ENCODE results near the gene FANK1. TPM values are rescaled to one million over a fixed set of nuclear protein-coding genes. Genes with fewer than 3 reads are reported as not detected.
"Not testable (repeated sequence)": the region's sequence is repeated elsewhere in the genome, so short reads cannot be mapped to it uniquely, and the experiment has no call there.

FANK1 gene
- polyA plus RNA-seq, 1 donor from 2014 or later = not detected

DNA sequence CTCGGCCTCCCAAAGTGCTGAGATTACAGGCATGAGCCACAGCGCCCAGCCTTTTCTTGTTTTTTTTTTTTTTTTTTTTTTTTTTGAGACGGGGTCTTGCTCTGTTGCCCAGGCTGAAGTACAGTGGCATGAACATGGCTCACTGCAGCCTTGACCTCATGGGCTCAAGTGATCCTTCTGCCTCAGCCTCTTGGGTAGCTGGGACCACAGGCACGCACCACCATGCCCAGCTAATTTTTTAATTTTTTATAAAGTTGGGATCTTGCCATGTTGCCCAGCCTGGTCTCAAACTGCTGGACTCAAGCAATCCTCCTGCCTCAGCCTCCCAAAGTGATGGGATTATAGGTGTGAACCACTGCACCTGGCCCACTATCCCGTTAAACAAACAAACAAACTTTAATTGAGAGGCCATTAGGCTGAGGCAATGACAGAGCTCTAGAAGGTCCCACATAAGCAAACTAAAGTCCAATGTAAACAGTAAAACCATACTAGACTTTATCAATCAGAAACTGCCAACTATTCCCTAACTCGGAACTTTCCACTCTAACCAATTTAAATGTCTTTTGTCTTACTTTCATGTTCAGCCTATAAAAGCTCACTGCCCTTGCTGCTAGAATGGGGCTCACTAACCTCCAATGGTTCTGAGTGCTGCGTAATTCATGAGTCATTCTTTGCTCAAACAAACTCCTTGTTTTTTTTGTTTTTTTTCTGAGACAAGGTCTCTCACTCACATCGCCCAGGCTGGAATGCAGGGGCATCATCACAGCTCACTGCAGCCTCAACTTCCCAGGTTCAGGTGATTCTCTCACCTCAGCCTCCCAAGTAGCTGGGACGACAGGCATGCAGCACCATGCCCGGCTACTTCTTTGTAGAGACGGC is 17.2 kb upstream of the FANK1 start:
- Mint-ChIP-seq H3K4me3 (no peak overlapping the region), H3K27me3 (no peaks in the 10 kb centered on the region), H3K36me3 (peaks cover 28% of the 10 kb centered on the region), H3K4me1 (no peaks in the 10 kb centered on the region), H3K9me3 (peaks cover 0 to 18% (median 0%) of the 10 kb centered on the region in 3 donors), H3K27ac (peak overlapping the region in 1 of 3 donors; percentile 46)

DNA sequence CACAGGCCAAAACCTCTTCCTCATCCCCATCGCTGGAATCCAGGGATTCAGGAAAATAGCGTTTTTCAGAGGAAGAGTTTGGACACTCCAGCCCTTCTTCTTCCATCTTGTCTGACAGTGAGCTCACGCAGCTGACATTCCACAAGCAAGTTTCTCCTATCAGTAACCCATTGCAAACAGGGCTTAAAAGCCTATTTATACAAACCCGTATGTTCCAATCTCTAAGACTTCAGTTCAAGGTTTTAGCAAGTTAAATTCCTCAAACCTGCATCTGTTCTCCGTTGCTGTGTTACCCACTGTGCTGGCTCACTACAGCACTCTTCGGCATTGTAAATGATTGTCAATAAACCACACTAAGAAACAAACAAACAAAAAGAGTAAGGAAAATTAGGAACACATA is 15.6 kb upstream of the FANK1 start:
- H3K4me3 Mint-ChIP-seq = no peak overlapping the region
- no peaks in the 10 kb centered on the region for H3K27me3 Mint-ChIP-seq
- H3K36me3 Mint-ChIP-seq = peaks cover 17% of the 10 kb centered on the region
- peaks cover 0 to 14% (median 0%) of the 10 kb centered on the region in 3 donors for H3K9me3 Mint-ChIP-seq
- no peaks in the 10 kb centered on the region for H3K4me1 Mint-ChIP-seq
- no peak overlapping the region for H3K27ac Mint-ChIP-seq

- no peak within 1 kb of the TSS for H3K4me3 Mint-ChIP-seq
- no peaks in the 10 kb centered on the region for H3K4me1 Mint-ChIP-seq
- peaks cover 0 to 9% (median 0%) of the 10 kb centered on the region in 3 donors for H3K9me3 Mint-ChIP-seq
- H3K36me3 Mint-ChIP-seq = peaks cover 12% of the 10 kb centered on the region
- H3K27me3 Mint-ChIP-seq = no peaks in the 10 kb centered on the region
- no peak within 1 kb of the TSS for H3K27ac Mint-ChIP-seq
Observed at GRCh38 chr10:125881192-125881591, 15.2 kb upstream of the FANK1 start, which contains the start of gene DHX32. DHX32 (minus strand) TSS chr10:125881292; CDS start chr10:125880824, 468 bp downstream.

GRCh38 chr10:125882596-125882995 is 13.8 kb upstream of the FANK1 start:
- Mint-ChIP-seq H3K4me1 (no peaks in the 10 kb centered on the region), H3K27me3 (no peaks in the 10 kb centered on the region), H3K9me3 (no peaks in the 10 kb centered on the region), H3K4me3 (no peak overlapping the region), H3K27ac (no peak overlapping the region), H3K36me3 (peaks cover 9% of the 10 kb centered on the region)

DNA sequence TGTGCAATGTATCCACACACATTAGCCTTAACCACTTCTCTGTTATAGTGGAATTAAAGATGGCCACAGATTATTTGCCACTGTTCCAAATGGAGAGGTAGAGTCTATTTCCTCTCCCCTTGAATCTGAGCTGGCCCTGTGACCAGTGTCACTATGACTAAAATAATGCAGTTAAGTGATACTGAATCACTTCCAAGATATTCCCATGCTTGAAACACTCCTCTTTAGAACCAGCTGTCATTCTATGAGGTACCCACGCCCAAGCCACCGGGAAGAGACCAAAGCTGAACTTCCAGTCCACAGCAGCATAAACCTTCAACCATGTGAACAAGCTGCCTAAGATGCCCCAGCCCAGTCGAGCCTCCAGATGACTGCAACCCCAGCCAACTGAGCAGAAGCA is 13.2 kb upstream of the FANK1 start:
- H3K27ac Mint-ChIP-seq = no peak overlapping the region

GRCh38 chr10:125886914-125887512 is 9.4 kb upstream of the FANK1 start:
- Mint-ChIP-seq H3K36me3 (peaks cover 3% of the 10 kb centered on the region), H3K27me3 (no peaks in the 10 kb centered on the region), H3K27ac (no peak overlapping the region), H3K4me1 (no peaks in the 10 kb centered on the region), H3K4me3 (no peak overlapping the region), H3K9me3 (no peaks in the 10 kb centered on the region)

More for the DNA sequence above, 13.2 kb upstream of the FANK1 start:
- H3K36me3 Mint-ChIP-seq = peaks cover 9% of the 10 kb centered on the region
- H3K27me3 Mint-ChIP-seq = no peaks in the 10 kb centered on the region
- no peaks in the 10 kb centered on the region for H3K4me1 Mint-ChIP-seq
- H3K4me3 Mint-ChIP-seq = no peak overlapping the region
- no peaks in the 10 kb centered on the region for H3K9me3 Mint-ChIP-seq

DNA sequence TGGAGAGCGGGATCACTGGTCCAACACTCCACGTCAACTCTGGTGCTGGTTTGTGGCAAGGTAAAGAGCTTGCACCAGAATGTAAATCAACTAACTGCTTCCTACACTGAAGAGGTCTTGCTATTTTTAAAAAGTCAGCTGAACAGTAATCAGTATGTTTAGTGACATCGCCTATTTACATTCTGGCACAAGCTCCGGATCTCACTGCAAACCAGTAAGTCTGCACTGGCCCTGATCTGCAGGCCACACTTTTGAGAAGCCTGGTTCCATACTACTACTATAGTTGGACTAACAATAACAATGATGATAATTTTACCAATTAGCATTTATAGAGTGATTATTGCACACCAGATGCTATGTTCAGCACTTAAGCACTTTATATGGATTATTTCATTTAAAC is 6.9 kb upstream of the FANK1 start:
- not testable (repeated sequence) for H3K36me3 Mint-ChIP-seq, H3K4me3 Mint-ChIP-seq, H3K9me3 Mint-ChIP-seq, H3K27me3 Mint-ChIP-seq, H3K27ac Mint-ChIP-seq, H3K4me1 Mint-ChIP-seq

GRCh38 chr10:125892402-125892801 is 4.0 kb upstream of the FANK1 start:
- H3K36me3 Mint-ChIP-seq, H3K27me3 Mint-ChIP-seq, H3K9me3 Mint-ChIP-seq, H3K27ac Mint-ChIP-seq, H3K4me3 Mint-ChIP-seq: not testable (repeated sequence)
- H3K4me1 Mint-ChIP-seq = peaks cover 12 to 17% (median 13%) of the 10 kb centered on the region in 3 donors

GRCh38 chr10:125894176-125894575 is 2.2 kb upstream of the FANK1 start:
- H3K27ac Mint-ChIP-seq = peak overlapping the region in 1 of 3 donors; percentile 36
- H3K36me3 Mint-ChIP-seq, H3K27me3 Mint-ChIP-seq, H3K9me3 Mint-ChIP-seq: not testable (repeated sequence)
- H3K4me3 Mint-ChIP-seq = peak overlapping the region; percentile 8 to 93 (median 30)
- H3K4me1 Mint-ChIP-seq = peaks cover 12 to 18% (median 13%) of the 10 kb centered on the region in 3 donors

- Mint-ChIP-seq H3K4me1 (peaks cover 12 to 18% (median 13%) of the 10 kb centered on the region in 3 donors), H3K27ac (peak overlapping the region; percentile 74 to 95 (median 80)), H3K4me3 (peak overlapping the region; percentile 89 to 96 (median 91))
- H3K36me3 Mint-ChIP-seq, H3K9me3 Mint-ChIP-seq, H3K27me3 Mint-ChIP-seq: not testable (repeated sequence)
Observed at GRCh38 chr10:125895130-125896087, 955 bp upstream of the FANK1 start.

GRCh38 chr10:125897317-125897716 is 953 bp downstream of the FANK1 start:
- H3K27ac Mint-ChIP-seq = peak overlapping the region in 2 of 3 donors; percentile 68 to 97
- not testable (repeated sequence) for H3K27me3 Mint-ChIP-seq, H3K9me3 Mint-ChIP-seq, H3K36me3 Mint-ChIP-seq
- peaks cover 12 to 18% (median 13%) of the 10 kb centered on the region in 3 donors for H3K4me1 Mint-ChIP-seq
- H3K4me3 Mint-ChIP-seq = peak overlapping the region; percentile 83 to 97 (median 91)

DNA sequence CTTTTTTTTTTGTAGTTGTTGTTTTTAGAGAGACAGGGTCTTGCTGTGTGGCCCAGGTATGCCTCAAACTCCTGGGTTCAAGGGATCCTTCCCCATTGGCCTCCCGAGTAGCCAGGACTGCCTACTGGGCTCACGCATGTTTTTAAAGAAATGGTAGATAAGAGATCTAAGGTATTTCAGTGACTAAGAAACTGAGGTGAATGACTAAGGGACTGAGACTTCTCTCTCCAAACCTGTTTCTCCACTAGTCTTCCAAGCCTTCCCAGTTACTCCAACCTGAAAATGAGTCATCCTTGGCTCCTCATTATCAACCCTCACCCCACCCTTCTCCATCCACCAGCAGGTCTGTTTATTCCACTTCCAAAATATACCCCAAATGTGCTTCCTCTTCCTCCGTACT is 4.6 kb downstream of the FANK1 start:
- H3K27me3 Mint-ChIP-seq, H3K9me3 Mint-ChIP-seq, H3K27ac Mint-ChIP-seq, H3K36me3 Mint-ChIP-seq, H3K4me1 Mint-ChIP-seq: not testable (repeated sequence)
- peak overlapping the region in 1 of 4 donors; percentile 17 for H3K4me3 Mint-ChIP-seq

DNA sequence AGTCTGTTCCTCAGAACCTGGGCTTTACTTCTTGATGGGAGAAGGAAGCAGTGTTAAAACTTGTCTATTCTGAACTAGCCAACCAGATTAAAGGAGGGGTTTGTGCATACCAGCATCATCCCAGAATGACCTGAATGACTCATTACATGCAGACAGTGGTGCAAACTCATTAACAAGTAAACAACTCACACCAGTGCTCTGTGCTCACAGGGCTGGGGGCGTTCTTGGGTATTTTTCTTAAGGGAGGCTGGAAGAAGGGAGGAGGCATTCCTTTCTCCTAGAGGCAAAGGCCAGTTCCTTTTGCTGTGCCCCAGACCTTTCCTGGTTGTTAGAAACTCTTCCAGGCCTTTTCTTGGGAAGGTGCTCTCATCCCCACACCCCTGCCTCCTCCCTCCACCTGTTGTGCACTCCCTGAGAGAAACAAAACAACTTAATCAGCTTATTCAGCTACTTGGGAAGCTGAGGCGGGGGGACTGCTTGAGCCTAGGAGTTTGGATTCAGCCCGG is 6.8 kb downstream of the FANK1 start:
- H3K36me3 Mint-ChIP-seq, H3K9me3 Mint-ChIP-seq, H3K27ac Mint-ChIP-seq, H3K4me3 Mint-ChIP-seq, H3K27me3 Mint-ChIP-seq, H3K4me1 Mint-ChIP-seq: not testable (repeated sequence)

- not testable (repeated sequence) for H3K27me3 Mint-ChIP-seq, H3K9me3 Mint-ChIP-seq, H3K4me3 Mint-ChIP-seq, H3K36me3 Mint-ChIP-seq, H3K4me1 Mint-ChIP-seq, H3K27ac Mint-ChIP-seq
Observed at GRCh38 chr10:125905069-125905994, 9.0 kb downstream of the FANK1 start.
